SK-N-SH (cell line): ENCODE results near the gene SCN3A. TPM values are rescaled to one million over a fixed set of nuclear protein-coding genes. Genes with fewer than 3 reads are reported as not detected.

Source experiments
- CTCF ChIA-PET: fragments of 300-600, 350-600 bp; formaldehyde crosslinking; extraction: SDS; loops from one replicate; lab custom pipeline; 2021; lab: Yijun Ruan, JAX
- POLR2A ChIA-PET: fragments of 350-600 bp; sonication (Branson Sonifier 250); formaldehyde crosslinking; extraction: SDS; loops from one replicate; lab custom pipeline; 2020; ENCODE audit warnings: antibody characterized with exemption, inconsistent platforms; lab: Yijun Ruan, JAX
- DNase-seq: peaks from one replicate; pipeline ENCODE4 v3.0.0; 2012
- H2AFZ ChIP-seq: fragments of 200-600 bp; sonication (generic); 2 replicates; pipeline ENCODE4 v1.8.1; 2016; ENCODE audit warnings: antibody characterized with exemption, mild to moderate bottlenecking, low read depth
- H3F3A ChIP-seq: fragments of 200-600 bp; sonication (generic); replicated peaks from 2 replicates; pipeline ENCODE3; 2016; ENCODE audit warnings: antibody characterized with exemption, mild to moderate bottlenecking; ENCODE audit not compliant: insufficient read depth
- H3K27ac ChIP-seq, 2 experiments: fragments of 200-500 bp in 1 of 2; fragments of 200-600 bp in 1 of 2; sonication (Bioruptor generic) in 1 of 2; sonication (generic), shearing (Covaris generic) in 1 of 2; 2 replicates each; pipeline versions ENCODE4 v1.5.1 to v1.6.1; 2014 to 2016; ENCODE audit warnings: low read depth in 2 of 2, inconsistent platforms in 1 of 2, low read length in 1 of 2, mild to moderate bottlenecking in 1 of 2, mixed read lengths in 1 of 2
- H3K27me3 ChIP-seq: fragments of 200-600 bp; sonication (generic), shearing (Covaris generic); 2 replicates; pipeline ENCODE4 v1.6.1; 2016; ENCODE audit warnings: mixed run types; ENCODE audit not compliant: insufficient read depth
- H3K36me3 ChIP-seq, 2 experiments: fragments of 200-500 bp in 1 of 2; fragments of 200-600 bp in 1 of 2; sonication (Bioruptor generic) in 1 of 2; sonication (generic) in 1 of 2; replicated peaks in 1 of 2; 2 replicates each; pipeline versions ENCODE3 to v1.5.1; 2014 to 2016; ENCODE audit warnings: low read length in 1 of 2, mild to moderate bottlenecking in 1 of 2; ENCODE audit not compliant: insufficient read depth in 2 of 2, control insufficient read depth in 1 of 2
- H3K4me1 ChIP-seq, 2 experiments: fragments of 200-500 bp in 1 of 2; fragments of 200-600 bp in 1 of 2; sonication (Bioruptor generic) in 1 of 2; sonication (generic), shearing (Covaris generic) in 1 of 2; 2 replicates each; pipeline versions ENCODE4 v1.5.1 to v1.6.1; 2014 to 2016; ENCODE audit warnings: low read depth in 1 of 2, low read length in 1 of 2, mixed run types in 1 of 2; ENCODE audit not compliant: insufficient read depth in 2 of 2, control insufficient read depth in 1 of 2
- H3K4me2 ChIP-seq: fragments of 200-600 bp; sonication (generic), shearing (Covaris generic); 2 replicates; pipeline ENCODE4 v1.6.1; 2017; ENCODE audit warnings: mixed run types
- H3K4me3 ChIP-seq, 2 experiments: fragments of 200-500 bp in 1 of 2; fragments of 200-600 bp in 1 of 2; sonication (Bioruptor generic) in 1 of 2; sonication (generic), shearing (Covaris generic) in 1 of 2; 2 replicates each; pipeline versions ENCODE4 v1.5.1 to v1.8.1; 2014 to 2016; ENCODE audit warnings: low read depth in 2 of 2, inconsistent platforms in 1 of 2, low read length in 1 of 2, mild to moderate bottlenecking in 1 of 2, mixed read lengths in 1 of 2, moderate library complexity in 1 of 2
- H3K79me2 ChIP-seq: fragments of 200-600 bp; sonication (generic); 2 replicates; pipeline ENCODE4 v1.8.1; 2017; ENCODE audit warnings: mild to moderate bottlenecking; ENCODE audit not compliant: insufficient read depth
- H3K9ac ChIP-seq: fragments of 200-600 bp; sonication (generic); 2 replicates; pipeline ENCODE4 v1.6.1; 2017; ENCODE audit warnings: mixed run types
- H3K9me2 ChIP-seq: fragments of 200-600 bp; sonication (generic); 2 replicates; pipeline ENCODE4 v1.6.1; 2017; ENCODE audit warnings: mixed run types
- H3K9me3 ChIP-seq: fragments of 200-600 bp; sonication (generic); 2 replicates; pipeline ENCODE4 v1.6.1; 2017; ENCODE audit warnings: mixed run types, mild to moderate bottlenecking, moderate library complexity
- H4K20me1 ChIP-seq: fragments of 200-600 bp; sonication (generic); 2 replicates; pipeline ENCODE4 v1.6.1; 2017; ENCODE audit warnings: mild to moderate bottlenecking, mixed run types; ENCODE audit not compliant: insufficient read depth
- FOXJ3 ChIP-seq: sonication (generic); formaldehyde crosslinking; IDR thresholded peaks from 2 replicates; pipeline ENCODE4 v1.5.1; 2020; ENCODE audit warnings: mild to moderate bottlenecking, missing genetic modification reagents
- FOXM1 ChIP-seq: IDR thresholded peaks from 2 replicates; pipeline ENCODE4 v1.4.0; 2012; ENCODE audit warnings: low read depth, mild to moderate bottlenecking
- JUND ChIP-seq: IDR thresholded peaks from 2 replicates; pipeline ENCODE4 v1.4.0; 2012
- MXI1 ChIP-seq: IDR thresholded peaks from 2 replicates; pipeline ENCODE4 v1.6.1; 2012; ENCODE audit warnings: mild to moderate bottlenecking, low read depth, low read length, improper control_type of control experiment
- NFIC ChIP-seq: IDR thresholded peaks from 2 replicates; pipeline ENCODE4 v1.4.0; 2012; ENCODE audit warnings: borderline replicate concordance
- TCF12 ChIP-seq: IDR thresholded peaks from 2 replicates; pipeline ENCODE4 v1.4.0; 2012
- TEAD4 ChIP-seq: IDR thresholded peaks from 2 replicates; pipeline ENCODE4 v1.4.0; 2012; ENCODE audit warnings: mild to moderate bottlenecking, borderline replicate concordance; ENCODE audit not compliant: insufficient read depth
- WGBS: methylation state at CpG from one replicate; pipeline ENCODE4 v1.1.6; 2017; ENCODE audit warnings: low lambda C conversion rate; 5-methylcytosine and 5-hydroxymethylcytosine counted together
- polyA plus RNA-seq, 3 experiments: library from polyadenylated mRNA; depleted of rRNA; stranded (reverse); fragments of >200 nt; gene quantifications; 2 replicates each; pipeline ENCODE4 v1.2.3, GENCODE V29; 2012
- TF ChIP-seq, protein P1 (sequence below): fragments of 150-350 bp; IDR thresholded peaks from 2 replicates; pipeline ENCODE4 v1.6.1; 2016; ENCODE audit warnings: mild to moderate bottlenecking, low read depth, low read length
- TF ChIP-seq, protein P2 (sequence below): IDR thresholded peaks from 2 replicates; pipeline ENCODE4 v1.4.0; 2012; ENCODE audit warnings: low read depth
- TF ChIP-seq, protein P3 (sequence below): IDR thresholded peaks from 2 replicates; pipeline ENCODE4 v1.4.0; 2012; ENCODE audit warnings: low read depth, borderline replicate concordance
- TF ChIP-seq, protein P4 (sequence below): fragments of 150-350 bp; IDR thresholded peaks from 2 replicates; pipeline ENCODE4 v1.6.1; 2017; ENCODE audit warnings: antibody characterized with exemption, low read length, low read depth, borderline replicate concordance

The SCN3A gene
- polyA plus RNA-seq, 1 of the 3 experiments (the other 2 are of a cell fraction): 0.33 TPM

DNA sequence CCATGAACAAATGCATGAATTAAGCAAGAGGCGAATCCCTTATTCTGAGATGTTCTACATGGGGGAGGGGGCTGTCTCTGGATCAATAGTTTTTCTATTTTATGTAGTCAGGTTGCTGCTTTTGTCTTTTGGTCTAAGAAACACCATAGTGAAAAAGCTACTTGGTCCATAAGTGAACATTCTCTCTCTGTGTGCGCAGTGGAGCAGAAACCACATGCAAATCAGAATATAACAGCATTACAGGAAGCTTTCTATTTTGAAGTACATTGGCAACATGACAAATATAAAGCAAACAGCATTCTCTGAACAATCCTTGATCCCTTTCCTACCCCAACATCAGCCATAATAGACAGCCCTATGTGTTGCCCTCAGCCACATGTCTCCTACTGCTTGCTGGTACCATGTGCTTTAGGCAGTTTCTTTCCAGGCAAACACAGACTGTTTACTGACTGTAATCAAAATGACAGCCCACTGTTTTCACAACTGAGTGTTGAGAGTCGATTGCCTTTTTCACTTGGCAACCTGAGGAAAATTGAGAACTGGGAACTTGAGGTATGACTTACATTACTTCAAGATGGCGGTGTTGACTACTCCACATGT, 10.6 kb downstream of the SCN3A start (continued):
- TF ChIP-seq, protein P1, sequence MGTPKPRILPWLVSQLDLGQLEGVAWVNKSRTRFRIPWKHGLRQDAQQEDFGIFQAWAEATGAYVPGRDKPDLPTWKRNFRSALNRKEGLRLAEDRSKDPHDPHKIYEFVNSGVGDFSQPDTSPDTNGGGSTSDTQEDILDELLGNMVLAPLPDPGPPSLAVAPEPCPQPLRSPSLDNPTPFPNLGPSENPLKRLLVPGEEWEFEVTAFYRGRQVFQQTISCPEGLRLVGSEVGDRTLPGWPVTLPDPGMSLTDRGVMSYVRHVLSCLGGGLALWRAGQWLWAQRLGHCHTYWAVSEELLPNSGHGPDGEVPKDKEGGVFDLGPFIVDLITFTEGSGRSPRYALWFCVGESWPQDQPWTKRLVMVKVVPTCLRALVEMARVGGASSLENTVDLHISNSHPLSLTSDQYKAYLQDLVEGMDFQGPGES: no peak
- TF ChIP-seq MXI1 (no peak), TCF12 (no peak), FOXJ3 (no peak), JUND (no peak)
- TF ChIP-seq, protein P2, sequence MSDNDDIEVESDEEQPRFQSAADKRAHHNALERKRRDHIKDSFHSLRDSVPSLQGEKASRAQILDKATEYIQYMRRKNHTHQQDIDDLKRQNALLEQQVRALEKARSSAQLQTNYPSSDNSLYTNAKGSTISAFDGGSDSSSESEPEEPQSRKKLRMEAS: no peak

DNA sequence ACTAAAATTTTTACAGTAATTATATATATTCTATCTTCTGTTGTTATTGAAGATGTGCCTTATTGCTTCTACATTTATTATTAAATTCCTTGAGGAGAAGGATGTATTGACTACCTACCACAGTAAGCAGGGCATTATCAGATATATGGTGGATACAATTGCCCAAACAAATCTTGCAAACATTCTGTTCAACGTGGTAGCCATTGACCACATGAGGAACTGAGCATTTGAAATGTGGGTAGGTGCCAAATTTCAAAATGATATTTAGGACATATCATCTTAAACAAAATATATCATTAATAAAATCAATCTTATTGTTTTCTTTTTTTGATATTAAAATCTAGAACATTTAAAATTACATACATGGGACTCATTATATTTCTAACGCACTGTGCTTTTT, 11.1 kb downstream of the SCN3A start:
- ChIA-PET CTCF (no interaction called here), POLR2A (no interaction called here)
- 78% methylated on average over 2 of the region's 2 CpGs for WGBS
- Histone ChIP-seq H3K27me3 (no peaks in the 10 kb centered on the region), H3K9me2 (no peaks in the 10 kb centered on the region), H3K79me2 (no peaks in the 10 kb centered on the region), H3K4me1 (peaks cover 0 to 2% of the 10 kb centered on the region in 2 experiments; a peak in 2 of 4 replicates), H3K9me3 (no peaks in the 10 kb centered on the region), H3K4me2 (no peak overlapping the region), H3K27ac (no peak overlapping the region), H3K4me3 (no peak overlapping the region), H3K9ac (no peak overlapping the region), H3K36me3 (no peaks in the 10 kb centered on the region), H2AFZ (no peak overlapping the region), H4K20me1 (no peaks in the 10 kb centered on the region), H3F3A (no peaks in the 10 kb centered on the region)
- no peak for TF ChIP-seq TEAD4
- TF ChIP-seq, protein P3, sequence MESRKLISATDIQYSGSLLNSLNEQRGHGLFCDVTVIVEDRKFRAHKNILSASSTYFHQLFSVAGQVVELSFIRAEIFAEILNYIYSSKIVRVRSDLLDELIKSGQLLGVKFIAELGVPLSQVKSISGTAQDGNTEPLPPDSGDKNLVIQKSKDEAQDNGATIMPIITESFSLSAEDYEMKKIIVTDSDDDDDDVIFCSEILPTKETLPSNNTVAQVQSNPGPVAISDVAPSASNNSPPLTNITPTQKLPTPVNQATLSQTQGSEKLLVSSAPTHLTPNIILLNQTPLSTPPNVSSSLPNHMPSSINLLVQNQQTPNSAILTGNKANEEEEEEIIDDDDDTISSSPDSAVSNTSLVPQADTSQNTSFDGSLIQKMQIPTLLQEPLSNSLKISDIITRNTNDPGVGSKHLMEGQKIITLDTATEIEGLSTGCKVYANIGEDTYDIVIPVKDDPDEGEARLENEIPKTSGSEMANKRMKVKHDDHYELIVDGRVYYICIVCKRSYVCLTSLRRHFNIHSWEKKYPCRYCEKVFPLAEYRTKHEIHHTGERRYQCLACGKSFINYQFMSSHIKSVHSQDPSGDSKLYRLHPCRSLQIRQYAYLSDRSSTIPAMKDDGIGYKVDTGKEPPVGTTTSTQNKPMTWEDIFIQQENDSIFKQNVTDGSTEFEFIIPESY: no peak
- TF ChIP-seq NFIC: no peak
- TF ChIP-seq FOXM1: no peak
- TF ChIP-seq, protein P4, sequence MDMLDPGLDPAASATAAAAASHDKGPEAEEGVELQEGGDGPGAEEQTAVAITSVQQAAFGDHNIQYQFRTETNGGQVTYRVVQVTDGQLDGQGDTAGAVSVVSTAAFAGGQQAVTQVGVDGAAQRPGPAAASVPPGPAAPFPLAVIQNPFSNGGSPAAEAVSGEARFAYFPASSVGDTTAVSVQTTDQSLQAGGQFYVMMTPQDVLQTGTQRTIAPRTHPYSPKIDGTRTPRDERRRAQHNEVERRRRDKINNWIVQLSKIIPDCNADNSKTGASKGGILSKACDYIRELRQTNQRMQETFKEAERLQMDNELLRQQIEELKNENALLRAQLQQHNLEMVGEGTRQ: no peak
- no peak for DNase-seq
